ENCODE results near the gene RBMX. TPM values are rescaled to one million over a fixed set of nuclear protein-coding genes. Genes with fewer than 3 reads are reported as not detected.

The RBMX gene
- total RNA-seq (2012; rRNA removed): 318 and 337 TPM in 2 replicates
- 115 and 151 TPM in 2 replicates for polyA plus RNA-seq (2012; rRNA removed)
- 82.4 and 113 TPM in 2 replicates for polyA plus RNA-seq (2012; cell fraction: cytosol; rRNA removed)
- polyA plus RNA-seq (2012; cell fraction: nucleus; rRNA removed; ENCODE audit: low replicate concordance): 86.6 and 232 TPM in 2 replicates
- Bru-seq, nascent RNA: percentile 96 among the genes with signal in this experiment
- BruChase-seq, experiment 1, labeled RNA remaining after a 6-hour chase: percentile 98 among the genes with signal in this experiment
- BruChase-seq, experiment 2, labeled RNA remaining after a 2-hour chase: percentile 98 among the genes with signal in this experiment
- long read RNA-seq, transcript RBMX-205 (3 exons, 2,041 nt): minor isoform, 6 of 124 reads
- long read RNA-seq, transcript RBMX-201 (9 exons, 2,012 nt): major isoform, 68 of 124 reads
- long read RNA-seq, partial matches to known transcripts: 14 of 124 reads
- long read RNA-seq, other reads (novel, unspliced or antisense): 32 of 124 reads

GRCh38 chrX:136880452-136881013, at the start of gene RBMX:
Gene RBMX, minus strand, starts transcription at chrX:136880725. Its CDS starts 1,298 bp downstream, at chrX:136879427.
- ATAC-seq (ENCODE audit: low read depth) (peak; percentile 94), DNase-seq (peak; percentile 93)
- no TSS peak for BruUV-seq (replicated peaks)
- Histone ChIP-seq H2AFZ (replicated peaks; ENCODE audit: low read length, poor library complexity) (peak within 1 kb of the TSS; percentile 83), H3K36me3 (ENCODE audit: control insufficient read depth, insufficient read depth, low read length) (peaks cover 16% of the 10 kb centered on the region), H3K4me2 (ENCODE audit: low read depth, low read length) (peak within 1 kb of the TSS; percentile 79), H3K4me1 (ENCODE audit: control insufficient read depth, insufficient read depth, low read length) (no peaks in the 10 kb centered on the region), H3K56ac (ENCODE audit: extremely low read depth, insufficient read depth, low read length) (peak within 1 kb of the TSS; percentile 89), H3K27me3 (ENCODE audit: control insufficient read depth, insufficient read depth, low read length) (no peaks in the 10 kb centered on the region), H2BK15ac (ENCODE audit: low read depth, low read length) (no peak within 1 kb of the TSS), H3K9me3 (ENCODE audit: control insufficient read depth, insufficient read depth, low read length) (no peaks in the 10 kb centered on the region), H4K5ac (ENCODE audit: low read depth, low read length) (peak within 1 kb of the TSS; percentile 72), H4K91ac (ENCODE audit: insufficient read depth, low read depth, low read length) (peak within 1 kb of the TSS; percentile 98), H3K9me1 (ENCODE audit: insufficient read depth, low read length) (no peaks in the 10 kb centered on the region), H3K27ac (ENCODE audit: insufficient read depth, low read length) (peak within 1 kb of the TSS; percentile 94), H2AK9ac (replicated peaks; ENCODE audit: low read depth, low read length, poor library complexity) (peak within 1 kb of the TSS; percentile 99), H2BK20ac (ENCODE audit: low read depth, low read length) (no peak within 1 kb of the TSS), H4K8ac (ENCODE audit: low read depth in 2 of 2, low read length in 2 of 2) (peak within 1 kb of the TSS; percentile 92 to 94), H3K23ac (ENCODE audit: low read depth, low read length) (peak within 1 kb of the TSS; percentile 97), H3K14ac (replicated peaks; ENCODE audit: low read depth, low read length) (peak within 1 kb of the TSS; percentile 99), H3K4ac (ENCODE audit: low read depth, low read length) (peak within 1 kb of the TSS; percentile 98), H2BK120ac (ENCODE audit: low read depth, low read length) (no peak within 1 kb of the TSS), H3K9ac (ENCODE audit: low read depth, low read length) (peak within 1 kb of the TSS; percentile 92), H2BK5ac (ENCODE audit: low read depth, low read length, poor library complexity, severe bottlenecking) (peak within 1 kb of the TSS; percentile 85), H3K79me1 (ENCODE audit: low read depth in 1 of 2, low read length in 2 of 2) (peaks cover 0 to 4% of the 10 kb centered on the region in 2 experiments; a peak in 1 of 4 replicates), H4K20me1 (ENCODE audit: insufficient read depth, low read length) (peaks cover 19% of the 10 kb centered on the region), H3K18ac (ENCODE audit: low read depth, low read length) (peak within 1 kb of the TSS; percentile 80), H3K4me3 (ENCODE audit: insufficient read depth, low read depth, low read length) (peak within 1 kb of the TSS; percentile 77), H2AK5ac (ENCODE audit: low read depth, low read length) (peak within 1 kb of the TSS; percentile 99)
- dilution Hi-C loops (cut with HindIII; ENCODE audit: low sequenced_read_pairs, unreplicated experiment) (no loop called here), intact Hi-C loops (cut with micrococcal nuclease) (no loop called here), in situ Hi-C loops (cut with MboI; ENCODE audit: low sequenced_read_pairs) (no loop called here)
- 73% methylated on average over 5 of the region's 34 CpGs; no CpG with 5 or more reads in 1 of the 2 experiments for WGBS, 2 experiments (ENCODE audit: extremely low coverage in 2 of 2, insufficient read length in 1 of 2)
- TF ChIP-seq BHLHE40 (IDR thresholded peaks at IDR 0.05; ENCODE audit: low read depth, low read length) (no peak), FOS (IDR thresholded peaks at IDR 0.05; ENCODE audit: low read depth, low read length) (no peak), ELK1 (IDR thresholded peaks at IDR 0.05; ENCODE audit: borderline replicate concordance, low read depth, low read length) (no peak), NFE2L2 (IDR thresholded peaks at IDR 0.05; ENCODE audit: low read depth, low read length) (no peak), POLR2A (IDR thresholded peaks at IDR 0.05; ENCODE audit: low read depth, low read length) (peak; percentile 99), CTCF (conservative IDR thresholded peaks at IDR 0.05; ENCODE audit: low read depth, low read length) (no peak), SMC3 (IDR thresholded peaks at IDR 0.05; ENCODE audit: low read depth, low read length) (no peak), RAD21 (IDR thresholded peaks at IDR 0.05; ENCODE audit: low read length) (no peak), MAFK (IDR thresholded peaks at IDR 0.05; ENCODE audit: low read depth, low read length) (no peak), MAZ (IDR thresholded peaks at IDR 0.05; ENCODE audit: borderline replicate concordance, low read depth, low read length) (peak; percentile 88; the same call in 1 of the 2 replicates), USF2 (IDR thresholded peaks at IDR 0.05; ENCODE audit: low read depth, low read length) (no peak), RCOR1 (IDR thresholded peaks at IDR 0.05; ENCODE audit: insufficient replicate concordance, low read length) (no peak), CEBPB (IDR thresholded peaks at IDR 0.05; ENCODE audit: low read depth, low read length) (peak; percentile 72)
- ChIA-PET CTCF (no interaction called here), POLR2A (ENCODE audit: unreplicated experiment) (interaction anchor here (0.5 to 1.1 kb wide), 6 partner anchors 9 to 190 kb away, joined by 3 to 35 read pairs (median 4); no protein-coding TSS in a partner anchor)
